Calu3 (cell line): Measurements from ENCODE around the gene CDC14A. TPM values are rescaled to one million over a fixed set of nuclear protein-coding genes. Genes with fewer than 3 reads are reported as not detected.

Experiments used
- BruUV-seq: library from RNA; stranded (reverse); fragments of 400-500 nt; replicated peaks from 2 replicates; lab custom pipeline; 2021; lab: Mats Ljungman, UMichigan
- CTCF ChIA-PET: fragments of 300-600 bp; sonication (Branson Sonifier 250); formaldehyde crosslinking; loops from one replicate; lab custom pipeline; 2022; ENCODE audit warnings: antibody characterized with exemption; lab: Charles Lee
- DNase-seq: peaks from one replicate; pipeline ENCODE4 v3.0.0; 2022
- H3K27ac Mint-ChIP-seq: one replicate; pipeline ENCODE4 v1.8.0; 2022; ENCODE audit warnings: mixed read lengths; ENCODE audit not compliant: unreplicated experiment
- H3K27me3 Mint-ChIP-seq: one replicate; pipeline ENCODE4 v1.8.0; 2022; ENCODE audit warnings: mixed read lengths; ENCODE audit not compliant: unreplicated experiment
- H3K36me3 Mint-ChIP-seq: one replicate; pipeline ENCODE4 v1.8.0; 2022; ENCODE audit warnings: mild to moderate bottlenecking, moderate library complexity, mixed read lengths; ENCODE audit not compliant: insufficient read depth, unreplicated experiment
- H3K4me1 Mint-ChIP-seq: one replicate; pipeline ENCODE4 v1.8.0; 2022; ENCODE audit warnings: mild to moderate bottlenecking, low read depth, mixed read lengths; ENCODE audit not compliant: unreplicated experiment
- H3K4me3 Mint-ChIP-seq: one replicate; pipeline ENCODE4 v1.8.0; 2022; ENCODE audit warnings: mild to moderate bottlenecking, low read depth, moderate library complexity, mixed read lengths; ENCODE audit not compliant: unreplicated experiment
- H3K9me3 Mint-ChIP-seq: one replicate; pipeline ENCODE4 v1.8.0; 2022; ENCODE audit warnings: low read depth, mixed read lengths; ENCODE audit not compliant: unreplicated experiment
- CTCF ChIP-seq: fragments of 200-600 bp; IDR thresholded peaks from one replicate; pipeline ENCODE4 v1.8.0; 2022; ENCODE audit warnings: antibody characterized with exemption; ENCODE audit not compliant: unreplicated experiment
- intact Hi-C: fragments of 100-400 bp; cut with micrococcal nuclease; formaldehyde crosslinking; loops from one replicate; pipeline ENCODE4 v1.10.0; 2022; ENCODE audit not compliant: unreplicated experiment
- total RNA-seq: library from RNA; stranded (reverse); gene quantifications from 2 replicates; pipeline ENCODE4 v1.2.3, GENCODE V29; 2022

CDC14A gene
- total RNA-seq, 1 experiment from 2014 or later: 8.5 TPM

- Mint-ChIP-seq H3K36me3 (no peaks in the 10 kb centered on the region), H3K9me3 (no peaks in the 10 kb centered on the region), H3K4me1 (no peaks in the 10 kb centered on the region), H3K27ac (no peak overlapping the region), H3K27me3 (no peaks in the 10 kb centered on the region), H3K4me3 (no peak overlapping the region)
- CTCF ChIA-PET: no interaction called here
- no peak for DNase-seq
- no TSS peak for BruUV-seq
- TF ChIP-seq CTCF: no peak
- intact Hi-C loops: no loop called here
These were observed 42.0 kb downstream of the CDC14A start for GRCh38 chr1:100394285-100394684.

GRCh38 chr1:100395913-100396312 is 43.6 kb downstream of the CDC14A start:
- CTCF ChIA-PET: no interaction called here
- no peak for DNase-seq
- H3K9me3 Mint-ChIP-seq: no peaks in the 10 kb centered on the region
- BruUV-seq: no TSS peak
- no peak overlapping the region for H3K27ac Mint-ChIP-seq
- no peak overlapping the region for H3K4me3 Mint-ChIP-seq
- intact Hi-C loops: no loop called here
- H3K36me3 Mint-ChIP-seq: no peaks in the 10 kb centered on the region
- no peak for TF ChIP-seq CTCF
- H3K27me3 Mint-ChIP-seq: no peaks in the 10 kb centered on the region
- no peaks in the 10 kb centered on the region for H3K4me1 Mint-ChIP-seq

- no TSS peak for BruUV-seq
- CTCF ChIA-PET: no interaction called here
- Mint-ChIP-seq H3K27ac (no peak overlapping the region), H3K4me1 (no peaks in the 10 kb centered on the region), H3K36me3 (no peaks in the 10 kb centered on the region), H3K27me3 (no peaks in the 10 kb centered on the region), H3K4me3 (no peak overlapping the region), H3K9me3 (no peaks in the 10 kb centered on the region)
- TF ChIP-seq CTCF: no peak
- intact Hi-C loops: no loop called here
- DNase-seq: no peak
These were observed 44.3 kb downstream of the CDC14A start for GRCh38 chr1:100396651-100397050.

- Mint-ChIP-seq H3K27me3 (no peaks in the 10 kb centered on the region), H3K36me3 (no peaks in the 10 kb centered on the region), H3K27ac (no peak overlapping the region), H3K9me3 (no peaks in the 10 kb centered on the region), H3K4me3 (no peak overlapping the region), H3K4me1 (no peaks in the 10 kb centered on the region)
- intact Hi-C loops: no loop called here
- CTCF ChIA-PET: no interaction called here
- TF ChIP-seq CTCF: no peak
- no TSS peak for BruUV-seq
- DNase-seq: no peak
These were observed 45.4 kb downstream of the CDC14A start for GRCh38 chr1:100397681-100398080.

GRCh38 chr1:100398648-100399047 is 46.3 kb downstream of the CDC14A start:
- TF ChIP-seq CTCF: no peak
- Mint-ChIP-seq H3K4me3 (no peak overlapping the region), H3K27ac (no peak overlapping the region), H3K9me3 (no peaks in the 10 kb centered on the region), H3K36me3 (no peaks in the 10 kb centered on the region), H3K27me3 (no peaks in the 10 kb centered on the region), H3K4me1 (no peaks in the 10 kb centered on the region)
- intact Hi-C loops: no loop called here
- DNase-seq: no peak
- no TSS peak for BruUV-seq
- CTCF ChIA-PET: no interaction called here
